ENCODE results near the gene REPS2.

- TF ChIP-seq CTCF (IDR thresholded peaks at IDR 0.05) (no peak), POLR2A (IDR thresholded peaks at IDR 0.05) (no peak)
Observed at GRCh38 chrX:17042037-17042436, 95.6 kb downstream of the REPS2 start.

All from body of pancreas (tissue), 4 donors.